Posterior cingulate gyrus (tissue), 11 donors: ENCODE data around the gene PRDM5.
"Not testable (repeated sequence)": the region's sequence is repeated elsewhere in the genome, so short reads cannot be mapped to it uniquely, and the experiment has no call there.

Experiments
- DNase-seq, 10 donors: peaks; one replicate each; pipeline versions ENCODE4 v3.0.0 to v3.0.0-alpha.2; 2020 to 2021; ENCODE audit warnings: mixed read lengths in 3 of 10
- intact Hi-C: fragments of 100-400 bp; cut with DNase I; formaldehyde crosslinking; loops from one replicate; pipeline ENCODE4 v1.15.1; 2023

The PRDM5 gene

GRCh38 chr4:120769227-120769626, 153.3 kb downstream of the PRDM5 start:
- no peak for DNase-seq

GRCh38 chr4:120765260-120765680, 157.3 kb downstream of the PRDM5 start:
- intact Hi-C loops: no loop called here
- no peak for DNase-seq

More at GRCh38 chr4:120769227-120769626, 153.3 kb downstream of the PRDM5 start:
- intact Hi-C loops: no loop called here

DNA sequence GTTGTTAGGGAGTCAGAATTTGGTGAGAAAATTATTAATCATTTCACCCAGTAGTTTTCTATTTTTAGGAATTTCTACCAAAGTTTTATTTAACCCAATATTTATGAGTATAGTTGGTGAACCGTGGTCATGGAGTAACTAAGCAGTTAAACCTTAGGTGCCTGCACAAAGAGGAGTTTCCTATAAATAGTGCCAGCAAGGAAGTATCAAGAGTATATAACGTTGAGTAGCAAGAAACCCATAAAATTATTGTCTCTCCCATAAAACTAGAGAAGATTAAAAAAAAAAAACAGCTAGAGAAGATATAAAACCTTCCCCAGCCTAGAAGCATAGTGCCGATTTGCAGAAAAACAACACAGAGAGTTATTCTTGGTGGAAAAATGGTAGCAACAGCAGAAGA, 158.9 kb downstream of the PRDM5 start:
- intact Hi-C loops: no loop called here
- DNase-seq: no peak

DNA sequence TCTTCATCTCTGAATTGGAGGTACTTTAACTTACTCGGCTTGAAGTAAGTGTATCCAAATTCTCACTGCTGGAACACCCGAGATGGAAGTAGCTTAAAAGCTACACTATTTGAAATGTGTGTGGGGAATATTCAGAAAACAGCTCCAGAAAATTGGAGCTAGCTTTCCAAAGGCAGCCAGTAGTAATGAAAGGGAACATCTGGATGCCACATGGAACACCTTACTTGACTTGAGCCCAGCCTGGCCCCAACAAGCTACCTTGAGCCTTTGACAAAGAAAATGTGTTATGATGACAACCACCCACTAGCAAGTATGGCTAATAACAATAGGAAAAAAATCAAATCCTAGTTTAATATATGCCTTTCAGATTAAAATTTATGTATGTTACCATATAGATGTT, 161.5 kb downstream of the PRDM5 start:
- intact Hi-C loops: no loop called here
- no peak for DNase-seq

DNA sequence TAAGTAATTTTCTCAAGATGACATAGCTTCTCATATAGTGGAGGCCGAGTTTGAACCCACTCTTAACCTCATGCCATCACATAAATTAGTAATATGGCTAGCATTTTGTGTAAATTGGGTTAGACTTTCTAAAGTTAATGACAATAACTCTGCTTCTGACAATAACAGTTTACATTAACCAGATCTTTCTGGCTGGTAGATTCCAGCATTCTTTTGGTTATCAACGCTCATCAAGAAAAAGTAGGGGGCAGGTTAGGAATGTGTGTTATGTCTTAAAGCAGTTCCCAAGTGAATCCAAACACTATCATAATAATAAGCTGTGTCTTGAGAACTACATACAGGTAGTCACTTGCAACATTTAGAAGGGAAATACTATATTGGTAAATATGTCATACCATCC, 162.5 kb downstream of the PRDM5 start:
- no peak for DNase-seq
- intact Hi-C loops: no loop called here

DNA sequence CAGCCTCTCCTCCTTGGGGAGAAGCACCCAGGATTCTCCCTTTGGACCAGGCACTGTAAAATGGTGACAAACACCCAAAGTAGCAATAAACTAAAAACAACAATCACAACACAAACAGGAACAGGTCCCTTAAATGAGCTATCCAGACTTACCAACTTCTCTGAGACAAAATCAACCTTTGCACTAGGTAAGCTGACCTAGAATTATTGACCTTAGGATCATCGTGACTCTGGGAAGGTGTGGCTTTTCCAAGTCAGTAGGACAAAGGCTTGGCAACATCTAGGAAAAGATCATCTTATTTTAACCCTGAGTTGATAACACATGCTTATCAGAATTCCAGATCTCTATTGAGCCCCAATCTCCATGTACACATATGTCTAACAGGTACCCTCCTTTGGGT, 166.7 kb downstream of the PRDM5 start:
- intact Hi-C loops: no loop called here
- no peak for DNase-seq

DNA sequence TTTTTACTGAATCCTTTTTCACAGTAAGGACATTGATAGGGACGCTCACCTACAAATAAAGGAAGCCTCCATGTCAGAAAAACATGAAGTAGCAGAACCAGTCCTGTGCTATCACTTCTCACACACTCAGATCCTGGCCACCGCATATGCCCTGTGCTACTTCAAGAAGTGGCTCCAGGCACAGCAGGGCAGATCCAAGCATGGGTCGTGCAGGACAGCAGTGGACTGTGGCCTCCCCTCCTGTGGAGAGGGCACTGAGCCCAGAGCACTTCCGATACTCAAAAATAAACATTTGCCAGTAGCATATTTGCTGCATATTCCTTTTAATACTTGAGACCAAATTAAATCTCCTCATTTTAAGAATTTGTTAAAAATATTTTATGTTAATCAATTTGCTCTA, 167.9 kb downstream of the PRDM5 start:
- DNase-seq: peak in 1 of 10 donors; percentile 76
- intact Hi-C loops: no loop called here

GRCh38 chr4:120753854-120754253, 168.7 kb downstream of the PRDM5 start:
- intact Hi-C loops: no loop called here
- DNase-seq: no peak

DNA sequence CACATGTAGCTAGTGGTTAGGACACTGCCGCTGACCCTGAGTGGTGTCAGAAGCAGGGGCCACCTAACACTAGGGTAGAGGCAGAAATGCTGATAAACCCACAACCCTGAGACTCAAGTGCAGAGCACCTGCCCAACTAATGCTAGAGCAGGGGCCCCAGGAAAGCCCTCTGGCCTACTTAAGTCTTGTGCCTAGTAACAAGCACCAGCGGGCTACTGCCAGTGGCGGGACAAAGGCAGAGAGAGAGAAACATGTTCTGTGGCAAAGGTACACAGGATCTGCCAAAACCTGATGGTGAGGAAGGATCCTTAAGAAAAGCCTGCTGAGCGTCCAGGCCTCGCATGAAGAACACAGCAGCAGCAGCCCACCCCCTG, 172.4 kb downstream of the PRDM5 start:
- no peak for DNase-seq
- intact Hi-C loops: no loop called here

DNA sequence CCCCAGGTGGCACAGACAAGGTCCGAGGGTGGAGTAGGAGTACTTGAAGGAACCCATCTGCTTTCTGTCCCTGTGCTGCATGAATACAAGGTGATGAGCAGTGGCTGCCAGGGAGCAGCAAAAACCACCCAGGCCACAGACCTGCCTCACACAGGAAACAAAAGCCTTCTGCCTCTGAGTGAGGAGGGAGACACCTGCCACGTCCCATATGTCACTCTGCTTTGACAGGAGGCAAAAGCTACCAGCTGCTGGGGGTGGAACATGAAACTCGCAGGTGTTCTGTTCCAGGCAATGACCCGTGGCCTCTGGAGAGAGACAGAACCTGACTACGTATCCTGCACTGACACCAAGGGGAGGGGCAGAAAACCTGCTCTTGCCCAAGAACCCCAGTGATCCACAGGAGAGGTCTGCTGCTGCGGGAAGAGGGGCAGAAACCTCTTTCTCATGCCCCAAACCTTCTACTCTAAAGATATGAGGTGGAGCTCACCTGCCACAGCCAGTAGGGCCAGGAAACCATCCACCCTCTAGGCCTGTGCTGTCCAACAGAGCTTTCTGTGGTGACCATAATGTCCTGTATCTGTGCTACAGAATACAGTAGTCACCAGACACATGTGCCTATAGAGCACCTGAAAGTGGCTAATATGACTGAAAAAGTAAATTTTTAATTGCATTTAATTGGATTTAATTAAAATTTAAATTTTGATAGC, 172.9 kb downstream of the PRDM5 start:
- DNase-seq: no peak
- intact Hi-C loops: no loop called here

- not testable (repeated sequence) for DNase-seq
These were observed 180.9 kb downstream of the PRDM5 start for GRCh38 chr4:120741636-120742035.

DNA sequence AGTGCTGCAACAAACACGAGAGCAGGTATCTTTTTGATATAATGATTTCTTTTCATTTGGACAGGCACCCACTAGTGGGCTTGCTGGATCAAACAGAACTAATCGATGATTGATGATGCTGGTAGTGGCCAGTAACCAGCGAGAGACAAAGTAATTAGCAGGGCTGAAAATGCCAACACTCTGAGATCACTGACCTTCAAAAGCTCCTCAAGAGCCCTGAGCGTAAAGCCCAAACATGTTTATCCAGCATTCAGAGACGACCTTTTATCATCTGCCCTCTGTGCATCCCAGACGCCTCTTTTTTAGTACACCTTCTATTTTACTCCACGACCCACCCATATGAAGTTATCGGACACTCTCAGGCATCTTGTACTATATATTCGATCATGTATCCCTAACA, 186.2 kb downstream of the PRDM5 start:
- no peak for DNase-seq
- intact Hi-C loops: no loop called here

More at GRCh38 chr4:120741636-120742035, 180.9 kb downstream of the PRDM5 start:
- intact Hi-C loops: not testable (repeated sequence)

DNA sequence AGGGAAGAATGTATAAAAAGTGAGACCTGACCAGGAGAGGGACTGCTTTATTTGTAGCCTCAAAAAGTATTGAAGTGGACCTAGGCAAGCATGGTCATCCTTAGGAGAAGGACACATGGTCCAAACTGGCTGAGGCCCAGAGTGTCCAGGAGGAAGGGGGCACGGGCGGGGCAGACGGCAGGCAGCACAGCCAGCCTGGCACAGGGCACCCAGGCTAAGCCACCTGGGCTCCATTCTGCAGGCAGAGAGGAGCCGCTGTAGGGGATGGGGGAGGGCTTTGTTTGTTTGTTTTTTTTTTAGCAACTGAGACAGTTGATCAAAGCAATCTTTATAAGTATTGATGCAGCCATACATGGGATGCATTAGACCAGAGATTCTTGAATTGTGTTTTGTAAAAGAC, 188.6 kb downstream of the PRDM5 start:
- no peak for DNase-seq
- intact Hi-C loops: no loop called here

DNA sequence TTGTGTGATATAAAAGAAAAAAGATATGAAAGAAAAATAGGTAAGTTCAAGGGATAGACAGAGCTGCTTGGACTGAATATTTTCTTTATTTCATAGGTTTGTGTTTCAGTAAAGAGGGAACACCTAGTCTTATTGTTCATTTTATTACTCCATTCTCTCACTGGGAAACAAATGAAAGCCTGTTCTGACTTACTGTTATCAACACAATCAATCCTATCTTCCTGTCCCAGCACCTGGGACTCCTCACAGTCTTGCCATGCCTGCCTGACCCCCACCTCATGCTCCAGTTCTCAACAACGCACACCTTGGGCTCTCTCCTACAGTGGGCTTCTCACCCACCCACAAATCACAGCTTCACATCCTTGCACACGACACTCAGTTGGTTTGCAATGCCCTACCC, 189.5 kb downstream of the PRDM5 start:
- intact Hi-C loops: no loop called here
- DNase-seq: no peak

- DNase-seq: no peak
- intact Hi-C loops: no loop called here
These were observed 191.0 kb downstream of the PRDM5 start for GRCh38 chr4:120731561-120731960.

DNA sequence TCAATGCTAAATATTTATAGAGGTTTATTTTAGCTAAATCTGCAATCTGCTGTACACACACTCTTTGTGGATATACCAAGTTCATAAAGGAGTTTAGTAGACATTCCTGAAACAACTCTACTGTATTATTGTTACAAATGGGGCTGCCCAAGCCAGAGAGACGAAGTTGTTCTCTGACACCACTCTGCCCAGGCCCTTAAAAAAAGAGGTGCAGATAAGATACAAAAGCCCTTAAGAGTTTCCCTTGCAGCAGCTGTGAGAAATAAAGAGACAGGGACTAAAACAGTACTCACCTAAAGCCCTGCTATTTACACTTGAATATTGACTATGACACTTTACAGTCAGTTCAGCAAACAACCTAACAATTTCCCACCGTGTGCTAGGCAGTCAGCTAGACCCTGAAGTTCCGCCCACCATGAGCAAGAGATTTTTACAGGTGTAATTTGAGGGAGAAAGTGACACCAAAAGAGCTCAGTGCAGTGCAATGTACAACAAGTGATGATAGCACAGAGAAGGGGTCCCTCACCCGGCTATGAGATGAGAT, 191.7 kb downstream of the PRDM5 start:
- DNase-seq: no peak
- intact Hi-C loops: no loop called here

DNA sequence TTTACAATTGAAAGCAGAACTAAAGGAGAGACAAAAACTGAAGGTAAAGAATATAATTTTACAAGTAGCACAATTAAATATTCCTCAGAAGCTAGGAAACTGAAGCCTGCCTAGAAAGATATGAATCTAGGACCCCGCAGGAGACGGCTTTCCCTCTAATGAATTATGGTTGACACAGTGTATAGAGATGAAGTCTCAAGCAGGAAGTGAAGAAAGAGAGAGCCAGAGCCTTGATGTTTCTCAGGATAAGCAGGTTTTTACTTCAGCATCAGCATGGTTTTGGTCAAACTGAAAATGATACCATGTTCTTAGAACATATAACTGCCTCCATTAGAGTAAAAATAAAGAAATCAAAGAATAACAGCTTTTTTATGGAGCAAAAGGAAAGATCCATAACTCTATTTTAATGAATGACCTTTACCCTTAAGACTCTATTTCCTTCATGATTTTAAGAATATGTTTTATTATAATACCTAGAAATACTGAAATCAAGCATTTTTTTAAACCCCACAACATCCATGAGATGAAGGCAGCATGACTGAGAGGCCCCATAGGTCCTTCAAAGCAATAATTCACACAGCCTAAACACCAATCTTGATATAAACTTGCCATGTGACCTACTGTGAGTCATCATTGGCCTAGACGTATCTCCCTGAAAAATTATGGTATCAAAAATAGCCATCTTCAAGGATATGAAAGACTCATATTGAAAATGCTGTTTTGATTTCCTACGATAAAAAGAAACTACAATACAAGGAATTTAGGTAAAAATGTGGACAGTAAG, 193.4 kb downstream of the PRDM5 start:
- DNase-seq: no peak
- intact Hi-C loops: loop anchor here (10.0 kb wide), 1 partner anchor 366 kb away; no protein-coding TSS in a partner anchor

GRCh38 chr4:120725639-120726580, 196.6 kb downstream of the PRDM5 start:
- DNase-seq: no peak
- intact Hi-C loops: loop anchor here (10.0 kb wide), 1 partner anchor 369 kb away; no protein-coding TSS in a partner anchor

GRCh38 chr4:120724656-120725055, 197.9 kb downstream of the PRDM5 start:
- no peak for DNase-seq
- intact Hi-C loops: loop anchor here (10.0 kb wide), 1 partner anchor 370 kb away; no protein-coding TSS in a partner anchor

GRCh38 chr4:120723986-120724385, 198.5 kb downstream of the PRDM5 start:
- no peak for DNase-seq
- intact Hi-C loops: loop anchor here (10.0 kb wide), 1 partner anchor 371 kb away; no protein-coding TSS in a partner anchor
